Mesendoderm (in vitro differentiated cells): ENCODE data around the gene TMEM94.

ENCODE experiments used
- DNase-seq: peaks from one replicate; pipeline ENCODE4 v3.0.0; 2013
- H2AK5ac ChIP-seq: 2 replicates; pipeline ENCODE4 v1.6.1; 2013; ENCODE audit warnings: low read length, inconsistent platforms
- H2BK120ac ChIP-seq: 2 replicates; pipeline ENCODE4 v1.6.1; 2013; ENCODE audit warnings: low read depth, mild to moderate bottlenecking, low read length, moderate library complexity, mixed read lengths
- H2BK15ac ChIP-seq: replicated peaks from 2 replicates; pipeline ENCODE4 v1.6.1; 2013; ENCODE audit warnings: low read depth, mild to moderate bottlenecking, moderate library complexity
- H2BK5ac ChIP-seq: 2 replicates; pipeline ENCODE4 v1.6.1; 2013; ENCODE audit warnings: low read length, inconsistent platforms
- H3K18ac ChIP-seq: 2 replicates; pipeline ENCODE4 v1.6.1; 2013; ENCODE audit warnings: mild to moderate bottlenecking, low read length, mixed read lengths
- H3K23ac ChIP-seq: one replicate; pipeline ENCODE4 v1.6.1; 2013; ENCODE audit warnings: low read length
- H3K27ac ChIP-seq: 2 replicates; pipeline ENCODE4 v1.5.1; 2013; ENCODE audit warnings: low read depth, mild to moderate bottlenecking, inconsistent platforms, low read length, moderate library complexity
- H3K27me3 ChIP-seq: 2 replicates; pipeline ENCODE4 v1.6.1; 2013; ENCODE audit warnings: low read length, control low read depth, mild to moderate bottlenecking, inconsistent platforms; ENCODE audit not compliant: insufficient read depth, poor library complexity
- H3K36me3 ChIP-seq: 2 replicates; pipeline ENCODE4 v1.6.1; 2013; ENCODE audit warnings: low read length, inconsistent platforms; ENCODE audit not compliant: control insufficient read depth, insufficient read depth
- H3K4ac ChIP-seq: one replicate; pipeline ENCODE4 v1.6.1; 2013; ENCODE audit warnings: low read depth, mild to moderate bottlenecking, low read length, moderate library complexity
- H3K4me1 ChIP-seq: 2 replicates; pipeline ENCODE4 v1.6.1; 2013; ENCODE audit warnings: low read depth, low read length, inconsistent platforms; ENCODE audit not compliant: control insufficient read depth
- H3K4me2 ChIP-seq: 2 replicates; pipeline ENCODE4 v1.6.1; 2013; ENCODE audit warnings: low read length
- H3K4me3 ChIP-seq: 2 replicates; pipeline ENCODE4 v1.5.1; 2013; ENCODE audit warnings: mild to moderate bottlenecking, low read length
- H3K56ac ChIP-seq: one replicate; pipeline ENCODE4 v1.6.1; 2013; ENCODE audit warnings: low read length
- H3K79me1 ChIP-seq: 2 replicates; pipeline ENCODE4 v1.6.1; 2013; ENCODE audit warnings: low read length, inconsistent platforms
- H3K79me2 ChIP-seq: 2 replicates; pipeline ENCODE4 v1.6.1; 2013; ENCODE audit warnings: mild to moderate bottlenecking, low read length; ENCODE audit not compliant: control insufficient read depth, insufficient read depth
- H3K9ac ChIP-seq: 2 replicates; pipeline ENCODE4 v1.6.1; 2013; ENCODE audit warnings: low read length, inconsistent platforms
- H4K5ac ChIP-seq: one replicate; pipeline ENCODE4 v1.6.1; 2013; ENCODE audit warnings: low read length
- H4K8ac ChIP-seq: one replicate; pipeline ENCODE4 v1.6.1; 2013; ENCODE audit warnings: low read depth, mild to moderate bottlenecking, control low read depth, low read length, moderate library complexity
- WGBS: extraction: QIAGEN DNeasy Blood & Tissue Kit; methylation state at CpG from one replicate; pipeline ENCODE4 v1.1.7; 2013; ENCODE audit warnings: low lambda C conversion rate, missing lambda C conversion rate; ENCODE audit not compliant: insufficient coverage; ENCODE audit errors: extremely low coverage; 5-methylcytosine and 5-hydroxymethylcytosine counted together

Gene TMEM94

DNA sequence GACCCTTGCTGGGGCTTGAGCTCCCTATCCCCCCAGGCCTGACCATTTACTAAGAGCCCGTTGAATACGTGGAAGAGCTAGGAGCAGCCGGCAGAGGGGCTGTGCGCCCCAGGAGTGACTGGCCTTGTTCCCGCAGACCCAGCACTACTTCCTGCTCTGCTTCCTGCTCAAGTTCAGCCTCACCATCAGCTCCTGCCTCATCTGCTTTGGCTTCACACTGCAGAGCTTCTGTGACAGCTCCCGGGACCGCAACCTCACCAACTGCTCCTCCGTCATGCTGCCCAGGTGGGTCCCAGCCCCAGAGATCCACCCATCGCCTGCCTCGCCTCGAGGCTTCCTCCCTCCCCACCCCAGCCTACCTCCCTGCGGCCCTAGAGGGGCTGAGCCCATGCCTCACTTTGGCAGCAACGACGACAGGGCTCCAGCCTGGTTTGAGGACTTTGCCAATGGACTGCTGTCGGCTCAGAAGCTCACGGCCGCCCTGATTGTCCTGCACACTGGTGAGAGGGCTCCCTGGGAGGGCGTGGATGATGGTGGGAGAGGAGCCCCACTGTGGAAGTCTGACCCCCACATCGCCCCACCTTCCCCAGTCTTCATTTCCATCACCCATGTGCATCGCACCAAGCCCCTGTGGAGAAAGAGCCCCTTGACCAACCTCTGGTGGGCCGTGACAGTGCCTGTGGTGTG lies 41.7 kb downstream of the TMEM94 start:
- Histone ChIP-seq H3K79me2 (no peaks in the 10 kb centered on the region), H2BK120ac (no peak overlapping the region), H3K56ac (no peak overlapping the region), H3K27ac (no peak overlapping the region), H2BK15ac (no peak overlapping the region), H3K36me3 (peaks cover 2% of the 10 kb centered on the region), H3K4me1 (no peaks in the 10 kb centered on the region), H3K23ac (no peak overlapping the region), H3K4me3 (no peak overlapping the region), H3K18ac (no peak overlapping the region), H4K5ac (no peak overlapping the region), H2BK5ac (no peak overlapping the region), H3K4me2 (no peak overlapping the region), H2AK5ac (no peak overlapping the region), H4K8ac (no peak overlapping the region), H3K27me3 (no peaks in the 10 kb centered on the region), H3K79me1 (no peaks in the 10 kb centered on the region), H3K9ac (no peak overlapping the region), H3K4ac (no peak overlapping the region)
- no peak for DNase-seq
- no CpG with 5 or more reads among the region's 21 CpGs for WGBS

DNA sequence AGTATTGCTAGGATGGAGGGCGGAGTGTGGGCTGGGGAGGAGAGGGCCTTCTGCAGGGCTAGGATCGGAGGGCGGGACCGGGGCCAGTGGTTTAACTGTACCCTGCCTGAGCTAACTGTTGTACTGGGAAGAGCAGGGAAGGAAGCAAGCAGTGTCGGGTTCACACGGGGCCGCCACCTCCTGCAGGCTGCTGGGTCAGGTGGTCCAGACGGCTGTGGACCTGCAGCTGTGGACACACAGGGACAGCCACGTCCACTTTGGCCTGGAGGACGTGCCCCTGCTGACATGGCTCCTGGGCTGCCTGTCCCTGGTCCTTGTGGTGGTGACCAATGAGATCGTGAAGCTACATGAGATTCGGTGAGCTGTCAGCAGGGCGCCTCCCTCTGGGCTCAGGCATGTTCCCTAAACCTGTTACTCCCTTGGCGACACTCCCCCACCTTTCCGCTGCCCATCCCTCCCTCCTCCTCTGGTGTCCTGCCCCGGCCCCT lies 42.3 kb downstream of the TMEM94 start:
- Histone ChIP-seq H2AK5ac (no peak overlapping the region), H3K4me2 (no peak overlapping the region), H3K4ac (no peak overlapping the region), H4K5ac (no peak overlapping the region), H2BK5ac (no peak overlapping the region), H3K23ac (no peak overlapping the region), H4K8ac (no peak overlapping the region), H2BK15ac (no peak overlapping the region), H3K4me3 (no peak overlapping the region), H3K36me3 (peaks cover 3% of the 10 kb centered on the region), H3K79me1 (no peaks in the 10 kb centered on the region), H3K9ac (no peak overlapping the region), H2BK120ac (no peak overlapping the region), H3K4me1 (no peaks in the 10 kb centered on the region), H3K27ac (no peak overlapping the region), H3K79me2 (no peaks in the 10 kb centered on the region), H3K18ac (no peak overlapping the region), H3K27me3 (no peaks in the 10 kb centered on the region), H3K56ac (no peak overlapping the region)
- DNase-seq = peak; percentile 45
- WGBS = no CpG with 5 or more reads among the region's 16 CpGs

DNA sequence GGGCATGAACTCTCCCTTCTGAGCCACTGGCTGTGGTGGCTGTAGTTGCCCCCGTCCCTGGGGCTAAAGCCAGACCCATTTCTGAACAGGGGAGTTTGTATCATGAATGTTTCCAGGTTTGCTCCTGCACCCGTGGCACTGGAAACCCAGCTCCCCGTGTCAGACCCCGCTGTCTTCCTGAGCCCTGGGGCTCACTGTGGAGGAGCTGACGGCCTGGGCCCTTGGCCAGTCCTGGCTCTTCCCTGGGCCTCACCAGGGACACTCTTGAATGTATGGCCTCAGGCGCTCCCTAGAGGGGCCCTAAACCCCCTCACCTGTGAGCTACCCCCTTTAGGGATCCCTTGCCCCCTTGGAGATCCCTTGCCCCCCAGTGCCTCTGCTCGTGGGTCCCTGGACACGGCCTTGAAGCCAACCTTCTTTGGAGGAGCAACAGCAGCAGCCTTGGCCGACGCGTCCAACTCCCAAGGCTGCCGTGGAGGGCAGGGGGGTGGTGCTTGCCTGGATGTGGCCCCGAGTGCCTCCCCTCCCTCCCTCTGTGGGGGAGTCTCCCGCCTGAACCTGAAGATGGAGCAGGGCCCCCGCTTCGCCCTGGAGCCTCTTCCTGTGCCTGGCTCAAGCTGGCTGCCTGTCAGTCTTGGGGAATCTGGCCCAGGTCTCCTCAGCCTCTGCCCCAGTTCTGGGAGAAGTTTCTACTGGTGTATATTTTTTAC lies 43.0 kb downstream of the TMEM94 start:
- DNase-seq = no peak
- H4K8ac ChIP-seq = no peak overlapping the region
- no peak overlapping the region for H3K56ac ChIP-seq
- no peak overlapping the region for H3K18ac ChIP-seq
- H2BK15ac ChIP-seq = no peak overlapping the region
- no peak overlapping the region for H3K9ac ChIP-seq
- H3K23ac ChIP-seq = no peak overlapping the region
- no CpG with 5 or more reads among the region's 16 CpGs for WGBS
- H2BK120ac ChIP-seq = no peak overlapping the region
- H3K36me3 ChIP-seq = peaks cover 3% of the 10 kb centered on the region
- no peak overlapping the region for H2AK5ac ChIP-seq
- no peaks in the 10 kb centered on the region for H3K4me1 ChIP-seq
- no peak overlapping the region for H2BK5ac ChIP-seq
- H3K79me1 ChIP-seq = no peaks in the 10 kb centered on the region
- no peak overlapping the region for H4K5ac ChIP-seq
- H3K27me3 ChIP-seq = no peaks in the 10 kb centered on the region
- no peak overlapping the region for H3K4me3 ChIP-seq
- H3K4me2 ChIP-seq = no peak overlapping the region
- H3K27ac ChIP-seq = no peak overlapping the region
- H3K4ac ChIP-seq = no peak overlapping the region
- H3K79me2 ChIP-seq = no peaks in the 10 kb centered on the region

DNA sequence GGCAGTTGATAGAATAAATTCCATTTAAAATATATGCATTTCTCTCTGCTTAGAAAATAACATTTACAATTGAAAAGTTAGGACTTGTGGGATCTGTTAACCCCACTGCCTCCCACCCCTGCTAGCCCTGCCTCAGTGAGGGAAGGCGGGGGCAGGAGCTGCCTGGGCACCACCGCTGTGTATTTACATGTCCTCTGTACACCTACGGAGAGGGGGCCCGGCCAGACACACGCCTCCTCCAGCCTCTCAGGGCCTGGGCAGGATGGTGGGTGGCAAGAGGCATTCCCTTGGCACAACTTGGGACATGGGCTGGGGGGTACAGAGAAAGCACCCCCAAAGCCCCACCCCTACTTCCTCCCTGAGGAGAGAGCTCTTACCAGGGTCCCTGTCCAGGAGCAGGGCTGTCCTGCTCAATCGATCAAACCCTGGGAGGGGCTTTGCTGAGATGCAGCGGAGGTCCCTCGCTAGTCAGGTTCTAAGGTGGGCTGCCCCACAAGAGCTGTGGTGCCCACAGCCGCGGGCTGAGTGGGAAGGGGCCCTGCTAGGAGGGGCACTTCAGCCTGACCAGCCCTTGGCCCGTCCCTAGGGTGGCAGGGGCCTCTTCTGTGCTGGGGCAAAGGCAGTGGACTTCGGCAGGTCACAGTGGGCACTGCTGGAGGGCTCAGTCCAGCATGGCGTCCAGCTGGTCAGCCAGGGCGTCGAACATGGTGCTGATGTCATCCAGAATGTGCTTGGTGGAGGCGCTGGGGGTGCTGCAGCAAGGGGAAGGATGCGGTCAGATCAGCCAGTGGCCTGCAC lies 44.2 kb downstream of the TMEM94 start:
- Histone ChIP-seq H3K36me3 (peaks cover 3% of the 10 kb centered on the region), H3K27ac (no peak overlapping the region), H2AK5ac (no peak overlapping the region), H3K9ac (no peak overlapping the region), H3K79me1 (no peaks in the 10 kb centered on the region), H3K56ac (no peak overlapping the region), H3K79me2 (no peaks in the 10 kb centered on the region), H3K4me3 (no peak overlapping the region), H3K27me3 (no peaks in the 10 kb centered on the region), H2BK15ac (no peak overlapping the region), H3K4me2 (no peak overlapping the region), H4K8ac (no peak overlapping the region), H3K4me1 (no peaks in the 10 kb centered on the region), H2BK120ac (no peak overlapping the region), H3K18ac (no peak overlapping the region), H3K4ac (no peak overlapping the region), H2BK5ac (no peak overlapping the region), H3K23ac (no peak overlapping the region), H4K5ac (no peak overlapping the region)
- no peak for DNase-seq
- no CpG with 5 or more reads among the region's 17 CpGs for WGBS

DNA sequence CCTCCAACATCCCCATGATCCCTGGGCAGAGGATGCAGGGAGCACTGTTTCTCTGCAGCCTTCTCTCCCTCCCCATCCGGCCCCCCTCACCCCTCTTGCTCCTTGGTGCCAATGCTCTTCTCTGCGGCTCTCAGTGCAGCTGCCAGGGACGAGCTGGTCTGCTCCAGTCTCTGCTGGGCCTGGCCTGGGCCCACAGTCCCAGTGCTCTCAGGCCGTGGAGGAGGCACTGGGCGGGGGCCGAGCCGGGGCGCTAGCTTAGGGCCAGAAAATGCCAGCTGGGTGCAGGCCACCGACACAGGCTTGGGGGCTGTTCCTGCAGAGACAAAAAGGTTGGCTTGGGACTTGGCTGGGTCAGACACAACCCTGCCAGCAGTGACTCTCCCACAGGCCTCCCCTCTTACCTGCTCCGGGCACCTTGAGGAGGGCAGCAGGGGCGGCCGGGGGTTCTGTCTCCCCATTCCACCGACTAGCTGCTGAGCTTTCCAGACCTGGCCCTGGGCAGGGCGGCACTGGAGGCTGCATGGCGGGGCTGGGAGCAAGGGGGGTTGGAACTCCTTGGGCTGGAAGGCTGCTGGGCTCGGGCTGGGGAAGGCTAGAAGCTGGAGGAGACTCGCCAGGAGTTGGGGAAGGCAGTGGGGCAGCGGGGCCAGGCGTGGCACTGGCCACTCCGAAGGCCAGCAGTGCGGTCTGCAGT lies 45.1 kb downstream of the TMEM94 start:
- Histone ChIP-seq H4K5ac (no peak overlapping the region), H2BK120ac (no peak overlapping the region), H3K4ac (no peak overlapping the region), H3K4me3 (no peak overlapping the region), H3K23ac (no peak overlapping the region), H3K4me2 (no peak overlapping the region), H2BK5ac (no peak overlapping the region), H3K56ac (no peak overlapping the region), H3K27me3 (no peaks in the 10 kb centered on the region), H3K4me1 (no peaks in the 10 kb centered on the region), H2AK5ac (no peak overlapping the region), H3K27ac (no peak overlapping the region), H3K79me1 (no peaks in the 10 kb centered on the region), H3K9ac (no peak overlapping the region), H3K79me2 (no peaks in the 10 kb centered on the region), H3K36me3 (peaks cover 3% of the 10 kb centered on the region), H3K18ac (no peak overlapping the region), H2BK15ac (no peak overlapping the region), H4K8ac (no peak overlapping the region)
- DNase-seq = no peak
- WGBS = no CpG with 5 or more reads among the region's 21 CpGs
